Kidney (tissue), 14 donors: Measurements from ENCODE around the gene HSF5. TPM values are rescaled to one million over a fixed set of nuclear protein-coding genes. Genes with fewer than 3 reads are reported as not detected.

Source experiments
- DNase-seq, 5 donors: peaks; one replicate each; pipeline ENCODE4 v3.0.0-alpha.2; 2013 to 2020
- FAIRE-seq: peaks from 2 replicates; lab custom pipeline; 2012; peaks lifted over from hg19 to GRCh38; lab: Jason Lieb, UNC
- H3K27ac ChIP-seq, 2 donors: one replicate each; pipeline ENCODE4 v1.7.0; 2013; ENCODE audit warnings: low read depth in 2 of 2, low read length in 2 of 2, inconsistent platforms in 1 of 2
- H3K27me3 ChIP-seq: one replicate; pipeline ENCODE4 v1.7.1; 2013; ENCODE audit warnings: low read length, inconsistent platforms; ENCODE audit not compliant: control insufficient read depth, insufficient read depth
- H3K36me3 ChIP-seq, 3 donors: one replicate each; pipeline versions ENCODE4 v1.7.0 to v1.7.1; 2013; ENCODE audit warnings: low read length in 3 of 3, control low read depth in 1 of 3, inconsistent platforms in 1 of 3; ENCODE audit not compliant: insufficient read depth in 3 of 3, control insufficient read depth in 2 of 3
- H3K4me1 ChIP-seq, 3 donors: one replicate each; pipeline versions ENCODE4 v1.7.0 to v1.7.1; 2013; ENCODE audit warnings: low read length in 3 of 3, inconsistent platforms in 1 of 3, low read depth in 1 of 3; ENCODE audit not compliant: control insufficient read depth in 2 of 3, insufficient read depth in 2 of 3
- H3K4me3 ChIP-seq, 3 donors: one replicate each; pipeline versions ENCODE4 v1.7.0 to v1.8.1; 2013; ENCODE audit warnings: low read length in 3 of 3, control low read depth in 1 of 3, inconsistent platforms in 1 of 3
- H3K9ac ChIP-seq, 3 donors: one replicate each; pipeline versions ENCODE4 v1.7.0 to v1.7.1; 2013; ENCODE audit warnings: low read length in 3 of 3, control low read depth in 1 of 3, inconsistent platforms in 1 of 3
- H3K9me3 ChIP-seq, 3 donors: one replicate each; pipeline versions ENCODE4 v1.7.0 to v1.7.1; 2013; ENCODE audit warnings: low read length in 3 of 3, control low read depth in 1 of 3, inconsistent platforms in 1 of 3; ENCODE audit not compliant: control insufficient read depth in 2 of 3, insufficient read depth in 1 of 3
- intact Hi-C: fragments of 100-400 bp; cut with DNase I; formaldehyde crosslinking; loops from one replicate; pipeline ENCODE4 v1.11.1; 2022
- polyA plus RNA-seq: library from polyadenylated mRNA; stranded (reverse); fragments of 350-450 nt; fragmentation: Illumina TruSeq; extraction: RNeasy Lipid Tissue Mini Kit (QIAGEN cat#74804); gene quantifications from one replicate; pipeline ENCODE4 v1.2.3, GENCODE V29; 2014; ENCODE audit warnings: low read depth, low replicate concordance; ENCODE audit not compliant: insufficient read depth
- total RNA-seq: library from RNA; stranded (reverse); fragmentation: NEBNext Ultra II Directional; extraction: Animal tissue kit (Norgen Biotek cat#: 25700); gene quantifications from one replicate; pipeline ENCODE4 v1.2.1, GENCODE V29; 2021
- TF ChIP-seq, protein P1 (sequence below): IDR thresholded peaks from 3 replicates; pipeline ENCODE4 v1.5.1; 2012; ENCODE audit warnings: mild to moderate bottlenecking, moderate library complexity, borderline replicate concordance; ENCODE audit not compliant: insufficient read depth; ENCODE audit errors: extremely low read depth
- donor health status: control.
- donor health status: control.
- donor health status: control.
- donor health status: control.
- donor health status: control.
- donor health status: DM: yes; HTN: yes; CAD: no.
- donor health status: Normal renal cell carcinoma (clear cell type).

HSF5 gene
- total and polyA plus RNA-seq, 2 donors from 2014 or later = 0.19 TPM; not detected in 1

- Histone ChIP-seq H3K27ac (no peak overlapping the region), H3K4me1 (no peaks in the 10 kb centered on the region), H3K36me3 (peaks cover 9 to 38% (median 36%) of the 10 kb centered on the region in 3 donors), H3K4me3 (no peak overlapping the region), H3K9ac (no peak overlapping the region), H3K27me3 (no peaks in the 10 kb centered on the region), H3K9me3 (no peaks in the 10 kb centered on the region)
- DNase-seq = no peak
- intact Hi-C loops = no loop called here
- TF ChIP-seq, protein P1, sequence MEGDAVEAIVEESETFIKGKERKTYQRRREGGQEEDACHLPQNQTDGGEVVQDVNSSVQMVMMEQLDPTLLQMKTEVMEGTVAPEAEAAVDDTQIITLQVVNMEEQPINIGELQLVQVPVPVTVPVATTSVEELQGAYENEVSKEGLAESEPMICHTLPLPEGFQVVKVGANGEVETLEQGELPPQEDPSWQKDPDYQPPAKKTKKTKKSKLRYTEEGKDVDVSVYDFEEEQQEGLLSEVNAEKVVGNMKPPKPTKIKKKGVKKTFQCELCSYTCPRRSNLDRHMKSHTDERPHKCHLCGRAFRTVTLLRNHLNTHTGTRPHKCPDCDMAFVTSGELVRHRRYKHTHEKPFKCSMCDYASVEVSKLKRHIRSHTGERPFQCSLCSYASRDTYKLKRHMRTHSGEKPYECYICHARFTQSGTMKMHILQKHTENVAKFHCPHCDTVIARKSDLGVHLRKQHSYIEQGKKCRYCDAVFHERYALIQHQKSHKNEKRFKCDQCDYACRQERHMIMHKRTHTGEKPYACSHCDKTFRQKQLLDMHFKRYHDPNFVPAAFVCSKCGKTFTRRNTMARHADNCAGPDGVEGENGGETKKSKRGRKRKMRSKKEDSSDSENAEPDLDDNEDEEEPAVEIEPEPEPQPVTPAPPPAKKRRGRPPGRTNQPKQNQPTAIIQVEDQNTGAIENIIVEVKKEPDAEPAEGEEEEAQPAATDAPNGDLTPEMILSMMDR = no peak
- no peak for FAIRE-seq
Measured at GRCh38 chr17:58498177-58498828, 10.1 kb upstream of the HSF5 start.

DNA sequence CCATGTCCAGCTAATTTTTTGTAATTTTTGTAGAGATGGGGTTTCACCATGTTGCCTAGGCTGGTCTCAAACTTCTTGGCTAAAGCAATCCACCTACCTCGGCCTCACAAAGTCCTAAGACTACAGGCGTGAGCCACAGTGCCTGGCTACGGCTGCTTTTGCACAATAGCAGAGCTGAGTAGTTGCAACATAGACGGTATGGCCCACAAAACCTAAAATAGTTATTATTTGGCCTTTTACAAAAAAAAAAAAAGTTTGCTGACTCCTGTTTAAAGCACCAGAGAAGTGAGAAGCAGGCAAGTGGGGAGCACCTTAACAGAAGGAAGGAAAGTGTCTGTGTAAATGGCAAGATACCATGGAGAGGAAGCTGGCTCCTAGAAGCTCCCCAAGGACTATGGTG lies 5.3 kb upstream of the HSF5 start:
- TF ChIP-seq, protein P1 = no peak
- Histone ChIP-seq H3K27ac (no peak overlapping the region), H3K9ac (no peak overlapping the region), H3K36me3 (peaks cover 25 to 64% (median 62%) of the 10 kb centered on the region in 3 donors), H3K27me3 (no peaks in the 10 kb centered on the region), H3K4me1 (no peaks in the 10 kb centered on the region), H3K9me3 (no peaks in the 10 kb centered on the region), H3K4me3 (no peak overlapping the region)
- intact Hi-C loops = no loop called here
- no peak for DNase-seq
- FAIRE-seq = no peak

DNA sequence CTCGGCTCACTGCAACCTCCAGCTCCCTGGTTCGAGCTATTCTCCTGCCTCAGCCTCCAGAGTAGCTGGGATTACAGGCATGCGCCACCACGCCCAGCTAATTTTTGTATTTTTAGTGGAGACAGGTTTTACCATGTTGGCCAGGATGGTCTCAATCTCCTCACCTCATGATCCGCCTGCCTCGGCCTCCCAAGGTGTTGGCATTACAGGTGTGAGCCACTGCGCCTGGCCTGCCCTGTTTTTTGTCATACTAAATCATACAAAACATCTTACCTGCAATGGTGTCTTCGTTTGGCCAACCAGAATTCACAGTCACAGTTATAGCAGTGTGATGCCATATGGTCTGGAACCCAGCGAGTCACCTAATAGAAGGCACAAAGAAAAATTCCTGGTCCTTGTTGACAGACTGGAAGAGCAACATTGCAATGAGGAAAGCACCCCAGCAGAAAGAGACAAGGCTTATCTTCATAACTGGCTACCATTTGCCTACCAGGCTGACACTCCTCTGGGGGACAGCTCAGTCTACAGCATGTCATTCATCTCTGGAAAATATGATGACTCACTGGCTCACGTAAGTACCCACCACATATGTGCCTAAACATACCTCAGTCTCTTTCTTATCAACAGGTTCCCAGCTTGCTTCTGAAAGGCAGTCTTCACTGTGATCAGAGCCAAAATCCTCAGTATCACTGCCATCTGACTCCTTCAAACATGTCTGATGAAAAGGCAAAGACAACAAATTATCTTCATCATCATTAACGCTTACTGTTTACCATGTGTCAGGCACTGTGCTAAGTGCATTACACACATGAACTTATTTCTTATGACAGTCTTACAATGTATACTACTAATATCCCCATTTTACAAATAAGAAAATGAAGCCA lies 4.3 kb upstream of the HSF5 start:
- H3K9me3 ChIP-seq = no peaks in the 10 kb centered on the region
- H3K4me1 ChIP-seq = no peaks in the 10 kb centered on the region
- no peak for DNase-seq
- H3K4me3 ChIP-seq = no peak overlapping the region
- H3K27me3 ChIP-seq = no peaks in the 10 kb centered on the region
- TF ChIP-seq, protein P1 = no peak
- peaks cover 23 to 64% (median 61%) of the 10 kb centered on the region in 3 donors for H3K36me3 ChIP-seq
- H3K27ac ChIP-seq = no peak overlapping the region
- intact Hi-C loops = no loop called here
- FAIRE-seq = no peak
- H3K9ac ChIP-seq = no peak overlapping the region
